ENCODE data around the gene LMAN1.

LMAN1 gene

DNA sequence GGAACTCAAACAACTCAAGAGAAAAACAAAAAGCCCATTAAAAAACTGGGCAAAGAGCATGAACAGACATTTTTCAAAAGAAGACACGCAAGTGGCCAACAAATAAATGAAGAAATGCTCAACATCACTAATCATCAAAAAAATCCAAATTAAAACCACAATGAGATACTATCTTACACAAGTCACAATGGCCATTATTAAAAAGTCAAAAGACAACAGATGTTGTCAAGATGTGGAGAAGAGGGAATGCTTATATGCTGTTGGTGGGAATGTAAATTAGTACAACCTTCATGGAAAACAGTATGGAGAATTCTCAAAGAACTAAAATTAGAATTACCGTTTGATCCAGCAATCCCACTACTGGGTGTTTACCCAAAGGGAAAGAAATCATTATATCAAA is 15.1 kb downstream of the LMAN1 start:
- Histone ChIP-seq H3K27me3 (ENCODE audit: insufficient read depth, low read length) (no peaks in the 10 kb centered on the region), H3K9me3 (ENCODE audit: low read length) (no peaks in the 10 kb centered on the region), H3K36me3 (ENCODE audit: insufficient read depth, low read length) (peaks cover 99% of the 10 kb centered on the region), H3K79me2 (ENCODE audit: insufficient read depth, low read length) (0 out of 2 replicates have a peak, but pooled peaks cover 4% of the 10 kb centered on the region), H3K9ac (ENCODE audit: low read length) (no peak overlapping the region), H3K4me3 (ENCODE audit: low read depth, low read length, poor library complexity, severe bottlenecking) (no peak overlapping the region), H3K4me2 (ENCODE audit: low read length) (no peak overlapping the region), H3F3A (ENCODE audit: insufficient read depth, low read length) (no peaks in the 10 kb centered on the region), H3K9me2 (ENCODE audit: low read depth, low read length) (no peaks in the 10 kb centered on the region), H3K27ac (ENCODE audit: low read depth, low read length, poor library complexity, severe bottlenecking) (no peak overlapping the region), H4K20me1 (ENCODE audit: insufficient read depth, low read length) (no peaks in the 10 kb centered on the region), H3K4me1 (ENCODE audit: insufficient read depth, low read length, severe bottlenecking) (no peaks in the 10 kb centered on the region), H2AFZ (ENCODE audit: low read length) (no peak overlapping the region)
- no peak for TF ChIP-seq EZH2 (IDR thresholded peaks at IDR 0.05; ENCODE audit: borderline replicate concordance, low read length)
- TF ChIP-seq, protein P1, sequence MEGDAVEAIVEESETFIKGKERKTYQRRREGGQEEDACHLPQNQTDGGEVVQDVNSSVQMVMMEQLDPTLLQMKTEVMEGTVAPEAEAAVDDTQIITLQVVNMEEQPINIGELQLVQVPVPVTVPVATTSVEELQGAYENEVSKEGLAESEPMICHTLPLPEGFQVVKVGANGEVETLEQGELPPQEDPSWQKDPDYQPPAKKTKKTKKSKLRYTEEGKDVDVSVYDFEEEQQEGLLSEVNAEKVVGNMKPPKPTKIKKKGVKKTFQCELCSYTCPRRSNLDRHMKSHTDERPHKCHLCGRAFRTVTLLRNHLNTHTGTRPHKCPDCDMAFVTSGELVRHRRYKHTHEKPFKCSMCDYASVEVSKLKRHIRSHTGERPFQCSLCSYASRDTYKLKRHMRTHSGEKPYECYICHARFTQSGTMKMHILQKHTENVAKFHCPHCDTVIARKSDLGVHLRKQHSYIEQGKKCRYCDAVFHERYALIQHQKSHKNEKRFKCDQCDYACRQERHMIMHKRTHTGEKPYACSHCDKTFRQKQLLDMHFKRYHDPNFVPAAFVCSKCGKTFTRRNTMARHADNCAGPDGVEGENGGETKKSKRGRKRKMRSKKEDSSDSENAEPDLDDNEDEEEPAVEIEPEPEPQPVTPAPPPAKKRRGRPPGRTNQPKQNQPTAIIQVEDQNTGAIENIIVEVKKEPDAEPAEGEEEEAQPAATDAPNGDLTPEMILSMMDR (IDR thresholded peaks at IDR 0.05; ENCODE audit: low read length): no peak

- no peaks in the 10 kb centered on the region for H3K27me3 ChIP-seq (ENCODE audit: insufficient read depth, low read length)
- no peak for TF ChIP-seq EZH2 (IDR thresholded peaks at IDR 0.05; ENCODE audit: borderline replicate concordance, low read length)
- TF ChIP-seq, protein P1 (IDR thresholded peaks at IDR 0.05; ENCODE audit: low read length): no peak
- H3K4me3 ChIP-seq (ENCODE audit: low read depth, low read length, poor library complexity, severe bottlenecking): no peak overlapping the region
- no peaks in the 10 kb centered on the region for H3F3A ChIP-seq (ENCODE audit: insufficient read depth, low read length)
- no peak overlapping the region for H3K9ac ChIP-seq (ENCODE audit: low read length)
- no peak overlapping the region for H3K4me2 ChIP-seq (ENCODE audit: low read length)
- no peak overlapping the region for H3K27ac ChIP-seq (ENCODE audit: low read depth, low read length, poor library complexity, severe bottlenecking)
- no peak overlapping the region for H2AFZ ChIP-seq (ENCODE audit: low read length)
- H3K79me2 ChIP-seq (ENCODE audit: insufficient read depth, low read length): 0 out of 2 replicates have a peak, but pooled peaks cover 4% of the 10 kb centered on the region
- H4K20me1 ChIP-seq (ENCODE audit: insufficient read depth, low read length): no peaks in the 10 kb centered on the region
- H3K9me2 ChIP-seq (ENCODE audit: low read depth, low read length): no peaks in the 10 kb centered on the region
- H3K9me3 ChIP-seq (ENCODE audit: low read length): no peaks in the 10 kb centered on the region
- no peaks in the 10 kb centered on the region for H3K4me1 ChIP-seq (ENCODE audit: insufficient read depth, low read length, severe bottlenecking)
- H3K36me3 ChIP-seq (ENCODE audit: insufficient read depth, low read length): peaks cover 93% of the 10 kb centered on the region
Observed at GRCh38 chr18:59340817-59341216, 18.2 kb downstream of the LMAN1 start.

- no peaks in the 10 kb centered on the region for H3K4me1 ChIP-seq (ENCODE audit: insufficient read depth, low read length, severe bottlenecking)
- H3K9ac ChIP-seq (ENCODE audit: low read length): no peak overlapping the region
- 0 out of 2 replicates have a peak, but pooled peaks cover 4% of the 10 kb centered on the region for H3K79me2 ChIP-seq (ENCODE audit: insufficient read depth, low read length)
- no peaks in the 10 kb centered on the region for H3K9me3 ChIP-seq (ENCODE audit: low read length)
- no peak overlapping the region for H3K4me3 ChIP-seq (ENCODE audit: low read depth, low read length, poor library complexity, severe bottlenecking)
- H3K27me3 ChIP-seq (ENCODE audit: insufficient read depth, low read length): no peaks in the 10 kb centered on the region
- H3F3A ChIP-seq (ENCODE audit: insufficient read depth, low read length): no peaks in the 10 kb centered on the region
- H4K20me1 ChIP-seq (ENCODE audit: insufficient read depth, low read length): no peaks in the 10 kb centered on the region
- no peak overlapping the region for H3K27ac ChIP-seq (ENCODE audit: low read depth, low read length, poor library complexity, severe bottlenecking)
- peaks cover 93% of the 10 kb centered on the region for H3K36me3 ChIP-seq (ENCODE audit: insufficient read depth, low read length)
- TF ChIP-seq, protein P1 (IDR thresholded peaks at IDR 0.05; ENCODE audit: low read length): no peak
- TF ChIP-seq EZH2 (IDR thresholded peaks at IDR 0.05; ENCODE audit: borderline replicate concordance, low read length): no peak
- no peak overlapping the region for H3K4me2 ChIP-seq (ENCODE audit: low read length)
- no peaks in the 10 kb centered on the region for H3K9me2 ChIP-seq (ENCODE audit: low read depth, low read length)
- H2AFZ ChIP-seq (ENCODE audit: low read length): no peak overlapping the region
Observed at GRCh38 chr18:59340312-59340711, 18.8 kb downstream of the LMAN1 start.
